Activated T-helper 2 cell treated with anti-CD3 and anti-CD28 coated beads, Interferon-gamma antibody, Interleukin-2, Interleukin-4, amounts not matched to agents 10 μg/mL and 5 μg/mL and 100 μg/mL, durations not matched to agents 14 hours and 24 hours and 36 hours (primary cell): ENCODE results near the gene TOMM20L. TPM values are rescaled to one million over a fixed set of nuclear protein-coding genes. Genes with fewer than 3 reads are reported as not detected.

Source experiments
- DNase-seq: peaks from one replicate; pipeline ENCODE4 v3.0.0; 2021; ENCODE audit warnings: low spot score
- H3K27ac Mint-ChIP-seq: one replicate; pipeline ENCODE4 v1.8.0; 2021; ENCODE audit warnings: mixed read lengths
- H3K27me3 Mint-ChIP-seq: one replicate; pipeline ENCODE4 v1.8.0; 2021; ENCODE audit warnings: low read depth, mixed read lengths
- H3K36me3 Mint-ChIP-seq: one replicate; pipeline ENCODE4 v1.8.0; 2021; ENCODE audit warnings: low read depth, mixed read lengths
- H3K4me1 Mint-ChIP-seq: one replicate; pipeline ENCODE4 v1.8.0; 2021; ENCODE audit warnings: low read depth, mixed read lengths
- H3K4me3 Mint-ChIP-seq: one replicate; pipeline ENCODE4 v1.8.0; 2021; ENCODE audit warnings: low read depth, mild to moderate bottlenecking, moderate library complexity, mixed read lengths
- H3K9me3 Mint-ChIP-seq: one replicate; pipeline ENCODE4 v1.8.0; 2021; ENCODE audit warnings: mixed read lengths
- intact Hi-C: fragments of 100-400 bp; cut with micrococcal nuclease; formaldehyde crosslinking; loops from one replicate; pipeline ENCODE4 v1.15.1; 2023
- total RNA-seq: library from RNA; stranded (reverse); gene quantifications from 2 replicates; pipeline ENCODE4 v1.2.3, GENCODE V29; 2022

TOMM20L gene
- total RNA-seq, 1 donor from 2014 or later: not detected

DNA sequence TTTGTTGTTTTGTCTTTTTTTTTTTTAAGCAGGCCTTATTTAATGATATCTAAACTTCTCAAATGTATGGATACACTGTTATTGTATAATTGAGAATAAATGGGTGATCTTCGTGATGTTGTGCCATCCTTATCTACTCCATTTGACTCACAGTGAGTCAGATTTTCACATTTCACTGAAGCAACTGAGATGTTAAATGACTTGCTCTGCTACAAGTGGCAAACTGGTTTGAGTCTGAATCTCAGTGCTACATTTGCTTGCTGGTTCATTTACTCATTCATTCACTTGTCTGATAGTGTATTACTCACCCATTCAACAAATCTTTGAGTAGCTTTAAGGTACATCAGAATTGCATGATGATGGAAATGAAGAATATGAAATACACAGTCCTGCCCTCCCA is 34.4 kb downstream of the TOMM20L start:
- no peaks in the 10 kb centered on the region for H3K9me3 Mint-ChIP-seq
- H3K4me3 Mint-ChIP-seq: peak overlapping the region; percentile 40
- no peak for DNase-seq
- peaks cover 28% of the 10 kb centered on the region for H3K4me1 Mint-ChIP-seq
- peaks cover 33% of the 10 kb centered on the region for H3K36me3 Mint-ChIP-seq
- H3K27ac Mint-ChIP-seq: peak overlapping the region; percentile 72
- intact Hi-C loops: no loop called here
- H3K27me3 Mint-ChIP-seq: no peaks in the 10 kb centered on the region

DNA sequence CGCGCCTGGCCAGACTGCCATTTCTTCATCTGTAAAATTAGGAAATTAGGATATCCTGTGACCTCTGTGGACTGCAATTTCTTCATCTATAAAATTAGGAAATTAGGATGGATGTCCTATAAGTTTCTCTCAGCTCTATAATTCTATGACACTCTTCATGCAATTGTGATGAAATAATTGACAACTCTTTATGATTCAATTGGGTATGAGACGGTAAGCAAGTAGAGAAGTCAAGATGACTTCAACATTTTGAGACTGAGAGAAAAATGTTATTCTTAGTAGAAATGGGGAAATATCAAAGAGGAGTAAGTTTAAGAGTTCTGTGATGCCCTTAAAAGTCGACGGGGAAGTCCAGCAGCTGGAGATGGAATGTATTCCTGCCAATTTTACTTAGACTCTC is 43.7 kb downstream of the TOMM20L start:
- Mint-ChIP-seq H3K36me3 (peaks cover 35% of the 10 kb centered on the region), H3K4me1 (no peaks in the 10 kb centered on the region), H3K27me3 (no peaks in the 10 kb centered on the region), H3K27ac (no peak overlapping the region), H3K9me3 (no peaks in the 10 kb centered on the region), H3K4me3 (no peak overlapping the region)
- intact Hi-C loops: no loop called here
- no peak for DNase-seq

DNA sequence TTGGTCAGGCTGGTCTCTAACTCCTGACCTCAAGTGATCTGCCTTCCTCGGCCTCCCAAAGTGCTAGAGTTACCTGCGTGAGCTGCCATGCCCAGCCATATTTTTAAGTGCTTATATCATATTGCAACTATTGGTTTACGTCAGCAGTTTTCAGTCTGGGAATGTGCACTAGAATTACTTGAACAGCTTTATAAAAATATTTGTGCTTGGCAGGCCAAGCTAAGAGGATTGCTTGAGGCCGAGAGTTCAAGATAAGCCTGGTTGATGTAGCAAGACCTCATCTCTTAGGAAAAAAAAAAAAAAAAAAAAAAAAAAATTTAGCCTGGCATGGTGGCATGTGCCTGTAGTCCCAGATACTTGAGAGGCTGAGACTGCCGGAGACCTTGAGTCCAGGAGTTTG is 48.9 kb downstream of the TOMM20L start:
- Mint-ChIP-seq H3K27ac (no peak overlapping the region), H3K4me1 (no peaks in the 10 kb centered on the region), H3K4me3 (no peak overlapping the region), H3K36me3 (peaks cover 21% of the 10 kb centered on the region), H3K9me3 (no peaks in the 10 kb centered on the region), H3K27me3 (no peaks in the 10 kb centered on the region)
- intact Hi-C loops: no loop called here
- DNase-seq: no peak

DNA sequence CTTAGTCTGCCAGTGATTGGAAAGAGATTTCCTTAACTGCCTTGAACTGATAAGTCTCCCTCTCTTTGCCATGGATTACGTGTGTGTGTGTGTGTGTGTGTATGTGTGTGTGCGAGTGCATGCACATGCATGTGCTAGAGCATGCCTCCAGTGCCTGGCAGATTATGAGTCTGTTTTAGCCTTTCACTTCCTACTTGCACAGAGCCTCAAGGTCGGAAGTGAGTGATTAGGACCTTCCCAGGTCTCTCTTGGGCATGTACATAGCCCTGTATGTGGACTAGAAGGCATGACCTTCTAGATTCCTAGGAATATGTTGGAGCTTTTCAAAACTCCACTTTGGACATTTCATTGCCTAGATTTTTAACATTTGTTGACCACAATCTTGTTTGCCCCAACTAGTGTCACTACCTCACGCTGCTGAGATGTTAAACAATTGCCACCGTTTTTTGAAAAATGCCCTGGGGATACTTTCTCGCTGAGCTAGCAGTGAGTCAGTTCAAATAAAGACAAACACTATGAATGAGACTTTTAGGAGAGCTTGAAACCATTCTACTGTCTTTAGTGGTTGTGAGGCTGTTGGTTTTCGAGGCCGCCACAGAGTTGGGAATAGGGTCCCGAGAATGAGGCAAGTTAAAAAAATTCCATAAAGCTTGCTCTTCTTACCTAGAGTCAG is 60.0 kb downstream of the TOMM20L start:
- intact Hi-C loops: no loop called here
- no peak for DNase-seq
- H3K27ac Mint-ChIP-seq: no peak overlapping the region
- H3K27me3 Mint-ChIP-seq: no peaks in the 10 kb centered on the region
- H3K36me3 Mint-ChIP-seq: peaks cover 53% of the 10 kb centered on the region
- H3K4me3 Mint-ChIP-seq: no peak overlapping the region
- peaks cover 8% of the 10 kb centered on the region for H3K4me1 Mint-ChIP-seq
- no peaks in the 10 kb centered on the region for H3K9me3 Mint-ChIP-seq

Other genes starting within 250 kb of the TOMM20L start
- 0.18 and 0.34 TPM in 2 replicates for gene ARMH4, start 243.7 kb upstream of the TOMM20L start, total RNA-seq
- gene ACTR10, start 195.8 kb upstream of the TOMM20L start, total RNA-seq: 38.2 and 39.8 TPM in 2 replicates
- gene PSMA3, start 151.1 kb upstream of the TOMM20L start, total RNA-seq: 407 and 425 TPM in 2 replicates
- 20.5 and 26.0 TPM in 2 replicates for gene ARID4A, start 97.4 kb upstream of the TOMM20L start, total RNA-seq
- 53.3 and 65.1 TPM in 2 replicates for gene TIMM9, start 31.6 kb downstream of the TOMM20L start, total RNA-seq
- 23.5 and 24.4 TPM in 2 replicates for gene KIAA0586, start 31.8 kb downstream of the TOMM20L start, total RNA-seq
- 6.6 and 7.8 TPM in 2 replicates for gene DACT1, start 242.0 kb downstream of the TOMM20L start, total RNA-seq